Choroid plexus epithelial cell (primary cell): ENCODE measurements around the gene FAM174C.

ENCODE experiments used
- DNase-seq: peaks from one replicate; pipeline ENCODE4 v3.0.0-alpha.2; 2010; ENCODE audit warnings: low read depth
- H3K4me3 ChIP-seq: 2 replicates; pipeline ENCODE4 v1.5.1; 2011; ENCODE audit warnings: low read depth, mild to moderate bottlenecking, control low read depth, low read length, moderate library complexity
- CTCF ChIP-seq: conservative IDR thresholded peaks from 2 replicates; pipeline ENCODE4 v1.5.1; 2011; ENCODE audit warnings: low read depth, mild to moderate bottlenecking, control low read depth, inconsistent platforms, low read length, moderate library complexity

FAM174C gene

GRCh38 chr19:1253514-1254080 lies 21.7 kb upstream of the FAM174C start:
- no peak for TF ChIP-seq CTCF
- peak overlapping the region; percentile 78 for H3K4me3 ChIP-seq
- peak; percentile 94 for DNase-seq

DNA sequence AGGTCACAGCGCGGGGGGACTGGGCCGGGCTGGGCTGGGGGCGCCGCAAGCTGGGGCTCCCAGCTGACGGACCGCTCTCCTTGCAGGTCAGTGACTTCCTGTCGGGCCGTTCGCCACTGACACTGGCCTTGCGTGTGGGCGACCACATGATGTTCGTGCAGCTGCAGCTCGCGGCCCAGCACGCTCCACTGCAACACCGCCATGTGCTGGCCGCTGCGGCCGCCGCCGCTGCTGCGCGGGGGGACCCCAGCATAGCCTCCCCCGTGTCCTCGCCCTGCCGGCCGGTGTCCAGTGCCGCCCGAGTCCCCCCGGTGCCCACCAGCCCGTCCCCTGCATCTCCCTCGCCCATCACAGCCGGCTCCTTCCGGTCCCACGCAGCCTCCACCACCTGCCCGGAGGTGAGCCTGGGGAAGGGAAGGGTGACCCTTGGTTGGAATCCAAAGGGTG lies 21.2 kb upstream of the FAM174C start:
- H3K4me3 ChIP-seq: peak overlapping the region; percentile 78
- DNase-seq: peak; percentile 35
- no peak for TF ChIP-seq CTCF

DNA sequence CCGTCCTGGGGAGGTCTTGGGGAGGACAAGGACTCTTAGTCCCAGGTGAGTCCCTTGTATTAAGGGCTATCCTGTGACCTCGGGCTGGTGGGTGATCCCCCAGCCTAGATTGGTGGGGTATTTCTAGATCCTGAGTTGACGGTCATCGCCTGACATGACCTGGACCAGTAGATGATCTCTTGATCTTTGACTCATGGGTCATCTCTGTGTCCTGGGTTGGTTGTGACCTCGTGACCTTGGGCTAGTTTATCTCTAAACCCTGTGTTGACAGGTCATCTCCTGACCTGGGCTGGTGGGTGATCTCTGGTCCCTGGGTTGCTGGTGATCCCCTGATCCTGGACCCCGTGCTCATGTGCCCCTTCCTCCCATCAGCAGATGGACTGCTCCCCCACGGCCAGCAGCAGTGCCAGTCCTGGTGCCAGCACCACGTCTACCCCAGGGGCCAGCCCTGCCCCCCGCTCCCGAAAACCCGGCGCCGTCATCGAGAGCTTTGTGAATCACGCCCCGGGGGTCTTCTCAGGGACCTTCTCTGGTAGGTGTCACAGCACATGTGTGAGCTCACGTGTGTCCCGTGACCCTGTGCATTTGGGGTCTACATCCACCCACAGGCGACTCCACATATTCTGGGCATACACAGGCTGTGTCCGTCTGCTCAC lies 20.7 kb upstream of the FAM174C start:
- DNase-seq: no peak
- no peak overlapping the region for H3K4me3 ChIP-seq
- TF ChIP-seq CTCF: no peak

GRCh38 chr19:1255186-1256161 lies 19.9 kb upstream of the FAM174C start:
- no peak overlapping the region for H3K4me3 ChIP-seq
- no peak for TF ChIP-seq CTCF
- DNase-seq: no peak

DNA sequence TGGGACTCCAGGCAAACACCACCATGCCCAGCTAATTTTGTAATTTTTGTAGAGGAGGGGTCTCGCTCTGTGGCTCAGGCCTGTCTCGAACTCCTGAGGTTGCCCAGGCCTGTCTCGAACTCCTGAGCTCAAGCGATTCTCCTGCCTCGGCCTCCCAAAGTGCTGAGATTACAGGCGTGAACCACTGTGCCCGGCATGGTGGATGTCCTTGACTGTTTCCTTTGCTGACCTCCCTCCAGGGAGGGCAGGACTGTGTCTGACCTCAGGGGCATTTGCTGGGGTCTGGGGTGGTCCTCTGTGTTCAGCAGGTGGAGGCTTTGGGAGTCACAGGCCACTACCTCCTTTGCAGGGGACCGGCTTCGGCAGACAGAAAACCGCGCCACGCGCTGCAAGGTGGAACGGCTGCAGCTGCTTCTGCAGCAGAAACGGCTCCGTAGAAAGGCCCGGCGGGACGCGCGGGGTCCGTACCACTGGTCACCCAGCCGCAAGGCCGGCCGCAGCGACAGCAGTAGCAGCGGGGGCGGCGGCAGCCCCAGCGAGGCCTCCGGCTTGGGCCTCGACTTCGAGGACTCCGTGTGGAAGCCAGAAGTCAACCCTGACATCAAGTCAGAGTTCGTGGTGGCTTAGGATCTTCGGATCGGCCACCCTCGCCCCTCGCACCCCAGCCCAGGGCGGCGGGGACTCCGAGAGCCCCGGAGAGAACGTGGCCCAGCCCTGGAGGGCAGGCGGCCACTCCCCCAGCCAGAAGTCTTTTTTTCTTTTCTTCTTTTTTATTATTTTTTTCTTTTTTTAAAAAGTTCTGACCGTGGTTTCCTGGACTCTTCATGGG lies 18.5 kb upstream of the FAM174C start:
- TF ChIP-seq CTCF: no peak
- DNase-seq: no peak
- H3K4me3 ChIP-seq: no peak overlapping the region

DNA sequence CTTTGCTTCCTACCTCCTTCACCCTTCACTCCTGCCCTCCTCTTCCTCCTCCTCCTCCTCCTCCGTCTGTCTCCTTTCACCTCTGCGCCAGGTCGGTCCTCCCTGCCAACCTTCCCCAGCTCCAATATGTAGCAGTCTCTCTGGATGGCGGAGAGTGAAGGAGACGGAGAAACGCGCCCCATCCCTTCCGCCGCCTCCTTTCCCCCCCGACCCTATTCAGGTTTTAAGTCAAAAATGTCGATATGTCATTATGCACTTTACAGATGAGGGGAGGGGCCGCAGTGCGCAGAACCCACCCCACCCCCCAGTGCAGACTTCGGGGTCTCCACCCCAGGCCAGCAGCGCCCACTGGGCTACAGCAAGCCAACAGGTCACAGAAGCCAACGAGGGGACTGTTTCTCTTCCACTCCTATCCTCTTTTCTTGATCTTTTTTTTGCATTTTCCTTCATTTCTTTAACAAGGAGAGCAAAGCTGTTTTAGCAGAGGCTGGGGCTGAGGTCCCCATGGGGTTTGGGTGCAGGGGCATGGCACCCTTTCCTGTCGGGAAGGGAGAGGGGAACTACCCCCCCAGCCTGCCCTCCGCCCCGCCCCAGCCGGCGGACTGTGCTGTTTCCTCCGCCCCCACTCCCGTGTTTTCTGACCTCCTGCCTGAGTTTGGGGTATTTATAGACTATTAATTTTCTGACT lies 17.7 kb upstream of the FAM174C start:
- H3K4me3 ChIP-seq: no peak overlapping the region
- DNase-seq: no peak
- TF ChIP-seq CTCF: no peak
